ENCODE results near the gene NAPG. TPM values are rescaled to one million over a fixed set of nuclear protein-coding genes. Genes with fewer than 3 reads are reported as not detected.

Gene NAPG
- total RNA-seq, 4 donors from 2014 or later: 27.1 to 34.7 (median 31.0) TPM

GRCh38 chr18:10523544-10523943 is 2.3 kb upstream of the NAPG start:
- DNase-seq: no peak
- no peaks in the 10 kb centered on the region for H3K36me3 ChIP-seq
- WGBS, 2 donors: 80 to 81% methylated on average over 4 of the region's 4 CpGs
- H3K27ac ChIP-seq: no peak overlapping the region
- no peak overlapping the region for H3K4me3 ChIP-seq
- TF ChIP-seq, protein P1, sequence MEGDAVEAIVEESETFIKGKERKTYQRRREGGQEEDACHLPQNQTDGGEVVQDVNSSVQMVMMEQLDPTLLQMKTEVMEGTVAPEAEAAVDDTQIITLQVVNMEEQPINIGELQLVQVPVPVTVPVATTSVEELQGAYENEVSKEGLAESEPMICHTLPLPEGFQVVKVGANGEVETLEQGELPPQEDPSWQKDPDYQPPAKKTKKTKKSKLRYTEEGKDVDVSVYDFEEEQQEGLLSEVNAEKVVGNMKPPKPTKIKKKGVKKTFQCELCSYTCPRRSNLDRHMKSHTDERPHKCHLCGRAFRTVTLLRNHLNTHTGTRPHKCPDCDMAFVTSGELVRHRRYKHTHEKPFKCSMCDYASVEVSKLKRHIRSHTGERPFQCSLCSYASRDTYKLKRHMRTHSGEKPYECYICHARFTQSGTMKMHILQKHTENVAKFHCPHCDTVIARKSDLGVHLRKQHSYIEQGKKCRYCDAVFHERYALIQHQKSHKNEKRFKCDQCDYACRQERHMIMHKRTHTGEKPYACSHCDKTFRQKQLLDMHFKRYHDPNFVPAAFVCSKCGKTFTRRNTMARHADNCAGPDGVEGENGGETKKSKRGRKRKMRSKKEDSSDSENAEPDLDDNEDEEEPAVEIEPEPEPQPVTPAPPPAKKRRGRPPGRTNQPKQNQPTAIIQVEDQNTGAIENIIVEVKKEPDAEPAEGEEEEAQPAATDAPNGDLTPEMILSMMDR (IDR thresholded peaks at IDR 0.05): no peak
- no peak for TF ChIP-seq POLR2A (IDR thresholded peaks at IDR 0.05)
- H3K27me3 ChIP-seq: no peaks in the 10 kb centered on the region
- peaks cover 9 to 52% (median 29%) of the 10 kb centered on the region in 3 donors for H3K4me1 ChIP-seq
- H3K9me3 ChIP-seq: no peaks in the 10 kb centered on the region
- intact Hi-C loops (cut with DNase I): no loop called here

DNA sequence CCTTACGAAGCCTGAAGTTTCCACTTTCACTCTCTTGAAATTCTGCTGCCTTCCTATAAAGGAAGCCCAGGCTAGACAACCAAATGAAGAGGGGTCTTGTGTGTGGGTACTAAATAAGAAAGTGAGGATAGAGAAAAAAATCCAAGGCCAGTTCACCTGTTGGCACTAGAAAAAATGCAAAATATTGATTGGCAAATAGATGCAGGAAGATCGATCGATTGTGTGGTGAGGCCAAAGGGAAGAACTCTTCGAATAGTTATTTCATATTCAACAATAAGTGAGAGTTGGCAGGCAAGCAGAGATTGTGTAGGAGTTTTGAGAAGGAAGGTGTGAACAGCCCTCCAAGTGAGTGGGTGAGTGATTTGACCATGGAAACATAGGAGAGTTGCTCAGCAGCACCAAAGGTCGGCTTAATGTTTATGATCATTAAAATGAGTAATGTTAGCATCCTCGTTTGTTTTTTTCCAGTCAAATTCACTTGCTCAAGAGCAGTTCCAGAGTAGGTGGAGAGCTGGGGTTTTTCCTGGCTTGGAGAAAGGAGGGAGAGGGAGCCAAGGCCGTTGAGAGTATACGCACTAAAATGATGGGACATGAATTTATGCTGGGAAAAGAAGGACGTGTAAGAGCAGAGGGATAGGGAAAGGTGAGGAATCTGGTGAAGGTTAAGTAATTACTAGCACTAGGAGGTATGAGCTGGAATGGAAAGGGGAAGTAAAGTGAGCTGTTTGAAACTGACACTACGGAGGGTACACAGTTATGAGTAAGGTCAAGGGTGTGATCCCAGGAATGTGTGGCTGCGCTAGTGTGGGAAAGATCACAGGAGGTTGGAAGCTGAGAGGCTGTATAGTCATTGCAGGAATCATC is 1.1 kb upstream of the NAPG start:
- no peak for TF ChIP-seq POLR2A (IDR thresholded peaks at IDR 0.05)
- TF ChIP-seq, protein P1 (IDR thresholded peaks at IDR 0.05): no peak
- Histone ChIP-seq H3K4me3 (peak overlapping the region in 1 of 4 donors; percentile 79), H3K27ac (peak overlapping the region in 3 of 4 donors; percentile 94 to 99 (median 94)), H3K27me3 (no peaks in the 10 kb centered on the region), H3K36me3 (no peaks in the 10 kb centered on the region), H3K4me1 (peaks cover 13 to 52% (median 25%) of the 10 kb centered on the region in 3 donors), H3K9me3 (no peaks in the 10 kb centered on the region)
- WGBS, 2 donors: 40 to 46% methylated on average over 11 of the region's 11 CpGs
- intact Hi-C loops (cut with DNase I): no loop called here
- no peak for DNase-seq

DNA sequence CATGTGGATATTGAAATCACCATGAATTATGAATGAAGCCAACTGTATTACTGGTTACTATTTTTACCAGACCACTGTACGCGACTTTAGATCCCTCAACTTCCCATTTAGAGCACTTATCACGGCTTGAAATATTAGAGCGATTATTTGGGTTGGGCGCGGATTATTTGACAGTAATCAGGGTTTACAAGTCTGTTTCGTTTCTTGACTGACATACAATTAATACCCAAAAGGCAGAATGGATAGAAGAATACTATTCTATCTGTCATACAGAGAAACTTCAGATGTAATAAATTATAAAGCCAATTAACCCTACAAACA is 496 bp upstream of the NAPG start:
- TF ChIP-seq, protein P1 (IDR thresholded peaks at IDR 0.05): no peak
- TF ChIP-seq POLR2A (IDR thresholded peaks at IDR 0.05): no peak
- Histone ChIP-seq H3K27me3 (no peaks in the 10 kb centered on the region), H3K27ac (peak overlapping the region; percentile 94 to 99 (median 96)), H3K4me1 (peaks cover 13 to 52% (median 27%) of the 10 kb centered on the region in 3 donors), H3K36me3 (no peaks in the 10 kb centered on the region), H3K9me3 (no peaks in the 10 kb centered on the region), H3K4me3 (peak overlapping the region; percentile 76 to 98 (median 87))
- intact Hi-C loops (cut with DNase I): no loop called here
- no peak for DNase-seq
- WGBS, 2 donors: 60 to 61% methylated on average over 7 of the region's 7 CpGs

DNA sequence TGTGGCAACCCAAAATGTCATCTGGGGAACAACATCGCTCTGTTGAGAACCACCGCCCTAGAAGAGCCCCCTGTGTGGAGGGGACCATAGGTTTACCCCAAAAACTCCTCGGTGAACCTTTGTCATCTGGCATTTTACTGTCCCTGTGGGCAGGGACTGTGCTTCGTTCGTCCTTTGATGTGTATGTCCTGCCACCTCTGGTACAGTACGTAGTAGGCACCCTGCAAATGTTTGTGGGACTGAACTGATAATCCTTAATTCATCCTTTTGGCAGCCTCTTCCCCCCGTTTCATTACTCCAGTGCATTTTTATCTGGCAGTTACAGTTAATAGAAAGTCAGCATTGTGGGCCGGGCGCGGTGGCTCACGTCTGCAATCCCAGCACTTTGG is 728 bp downstream of the NAPG start:
- no peak for TF ChIP-seq POLR2A (IDR thresholded peaks at IDR 0.05)
- TF ChIP-seq, protein P1 (IDR thresholded peaks at IDR 0.05): peak in 1 of 6 experiments; percentile 11
- no peaks in the 10 kb centered on the region for H3K9me3 ChIP-seq
- H3K27me3 ChIP-seq: no peaks in the 10 kb centered on the region
- intact Hi-C loops (cut with DNase I): no loop called here
- H3K4me1 ChIP-seq: peaks cover 13 to 57% (median 31%) of the 10 kb centered on the region in 3 donors
- H3K36me3 ChIP-seq: peaks cover 0 to 4% (median 0%) of the 10 kb centered on the region in 3 donors
- DNase-seq: no peak
- WGBS, 2 donors: 5 to 6% methylated on average over 9 to 11 of the region's 11 CpGs
- peak overlapping the region; percentile 76 to 98 (median 87) for H3K4me3 ChIP-seq
- peak overlapping the region; percentile 94 to 99 (median 96) for H3K27ac ChIP-seq

DNA sequence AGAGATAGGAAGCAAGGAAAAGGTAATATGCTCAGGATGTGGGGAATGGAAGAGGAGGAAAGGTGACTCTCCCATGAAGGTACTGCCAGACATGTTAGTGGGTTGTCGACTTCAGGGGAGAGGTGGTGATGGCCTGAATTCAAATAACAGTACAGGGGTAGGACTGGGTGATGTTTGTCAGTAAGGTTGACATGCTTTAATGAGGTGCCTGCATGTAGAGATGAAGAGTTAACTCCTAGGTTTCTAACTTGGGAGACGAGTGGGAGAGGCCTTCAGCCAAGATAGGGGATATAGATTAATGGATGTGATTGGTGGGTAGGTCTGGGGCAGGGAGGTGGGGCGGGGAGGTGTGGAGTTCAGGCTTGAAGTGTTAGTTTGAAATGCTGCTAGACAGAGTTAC is 2.6 kb downstream of the NAPG start:
- no peak for TF ChIP-seq POLR2A (IDR thresholded peaks at IDR 0.05)
- TF ChIP-seq, protein P1 (IDR thresholded peaks at IDR 0.05): no peak
- no peaks in the 10 kb centered on the region for H3K27me3 ChIP-seq
- DNase-seq: no peak
- no peak overlapping the region for H3K27ac ChIP-seq
- H3K9me3 ChIP-seq: no peaks in the 10 kb centered on the region
- H3K4me3 ChIP-seq: no peak overlapping the region
- H3K4me1 ChIP-seq: peaks cover 13 to 57% (median 31%) of the 10 kb centered on the region in 3 donors
- WGBS, 2 donors: 58 to 63% methylated on average over 3 of the region's 3 CpGs
- intact Hi-C loops (cut with DNase I): no loop called here
- H3K36me3 ChIP-seq: peaks cover 0 to 12% (median 0%) of the 10 kb centered on the region in 3 donors
